ENCODE results near the gene TMEM143.

GRCh38 chr19:48332351-48332661, 31.4 kb downstream of the TMEM143 start:
- TF ChIP-seq, protein P1, sequence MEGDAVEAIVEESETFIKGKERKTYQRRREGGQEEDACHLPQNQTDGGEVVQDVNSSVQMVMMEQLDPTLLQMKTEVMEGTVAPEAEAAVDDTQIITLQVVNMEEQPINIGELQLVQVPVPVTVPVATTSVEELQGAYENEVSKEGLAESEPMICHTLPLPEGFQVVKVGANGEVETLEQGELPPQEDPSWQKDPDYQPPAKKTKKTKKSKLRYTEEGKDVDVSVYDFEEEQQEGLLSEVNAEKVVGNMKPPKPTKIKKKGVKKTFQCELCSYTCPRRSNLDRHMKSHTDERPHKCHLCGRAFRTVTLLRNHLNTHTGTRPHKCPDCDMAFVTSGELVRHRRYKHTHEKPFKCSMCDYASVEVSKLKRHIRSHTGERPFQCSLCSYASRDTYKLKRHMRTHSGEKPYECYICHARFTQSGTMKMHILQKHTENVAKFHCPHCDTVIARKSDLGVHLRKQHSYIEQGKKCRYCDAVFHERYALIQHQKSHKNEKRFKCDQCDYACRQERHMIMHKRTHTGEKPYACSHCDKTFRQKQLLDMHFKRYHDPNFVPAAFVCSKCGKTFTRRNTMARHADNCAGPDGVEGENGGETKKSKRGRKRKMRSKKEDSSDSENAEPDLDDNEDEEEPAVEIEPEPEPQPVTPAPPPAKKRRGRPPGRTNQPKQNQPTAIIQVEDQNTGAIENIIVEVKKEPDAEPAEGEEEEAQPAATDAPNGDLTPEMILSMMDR (IDR thresholded peaks at IDR 0.05): no peak
- no peak for TF ChIP-seq POLR2A (IDR thresholded peaks at IDR 0.05)
